Stimulated activated CD4-positive, alpha-beta T cell treated with anti-CD3 and anti-CD28 coated beads, TNF-alpha, amount 100 ng/mL, for 24 hours (primary cell): ENCODE data around the gene INTS1.
A peak's percentile ranks its signal among the peaks of the same experiment; 100 is the strongest.

ENCODE experiments used
- DNase-seq, 3 experiments: peaks; one replicate each; pipeline ENCODE4 v3.0.0-alpha.2; 2020; ENCODE audit warnings: low read depth in 3 of 3

The INTS1 gene

DNA sequence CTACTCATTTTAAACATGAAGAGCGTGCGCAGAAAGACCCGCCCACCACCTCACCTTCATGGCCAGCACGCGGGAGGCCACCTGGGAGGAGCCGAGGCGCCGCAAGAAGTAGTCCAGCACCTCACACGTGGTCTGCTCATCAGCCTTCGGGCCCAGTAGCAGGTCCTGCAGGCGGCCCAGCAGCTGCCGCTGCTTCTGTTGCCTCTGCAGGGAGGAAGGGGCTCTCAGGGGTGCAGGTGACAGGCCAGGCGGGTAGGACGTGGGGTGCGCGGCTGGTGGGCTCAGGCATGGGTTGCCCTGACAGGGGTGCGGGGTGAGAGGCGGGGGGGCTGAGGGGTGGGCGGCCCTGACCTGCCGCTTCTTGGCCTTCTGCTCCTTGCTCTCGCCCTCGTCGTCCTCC, 17.6 kb downstream of the INTS1 start:
- DNase-seq = no peak

DNA sequence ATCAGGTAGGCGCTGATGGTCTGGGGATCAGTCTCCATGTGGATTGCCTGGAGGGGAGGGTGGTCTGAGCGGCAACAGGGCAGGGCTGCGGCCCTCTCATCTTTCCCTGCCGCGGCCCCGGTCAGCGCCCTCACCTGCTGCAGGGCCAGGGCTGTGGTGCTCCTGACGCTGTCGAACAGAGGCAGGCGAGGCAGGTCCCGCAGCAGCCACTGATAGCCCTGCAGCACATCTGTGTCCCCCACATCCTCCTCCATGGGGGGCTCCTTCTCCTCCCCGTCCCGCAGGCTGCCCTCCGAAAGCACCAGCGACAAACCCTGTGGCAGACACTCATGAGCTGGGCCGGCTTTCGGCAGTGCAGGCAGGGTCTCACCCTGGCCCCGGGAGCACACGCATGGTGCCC, 19.0 kb downstream of the INTS1 start:
- DNase-seq = no peak

DNA sequence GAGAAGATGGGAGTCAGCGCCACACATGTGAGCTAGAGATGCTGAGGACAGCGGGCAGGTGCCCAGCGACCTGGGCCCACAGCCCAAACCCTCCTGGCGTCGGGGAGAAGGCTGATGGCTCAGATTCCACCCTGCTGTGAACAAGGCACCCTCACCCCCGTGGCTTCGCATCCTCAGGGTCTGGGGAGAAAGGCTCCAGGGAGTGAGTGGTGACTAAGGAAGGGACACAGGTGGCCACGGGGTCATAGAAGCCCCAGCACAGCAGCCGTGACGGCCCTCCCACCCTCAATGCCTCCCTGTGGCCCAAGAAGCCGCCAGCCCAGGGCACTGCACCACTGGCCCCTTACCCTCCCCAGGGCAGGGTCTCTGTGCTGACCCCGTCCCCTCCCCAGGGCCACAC, 19.6 kb downstream of the INTS1 start:
- DNase-seq = no peak

DNA sequence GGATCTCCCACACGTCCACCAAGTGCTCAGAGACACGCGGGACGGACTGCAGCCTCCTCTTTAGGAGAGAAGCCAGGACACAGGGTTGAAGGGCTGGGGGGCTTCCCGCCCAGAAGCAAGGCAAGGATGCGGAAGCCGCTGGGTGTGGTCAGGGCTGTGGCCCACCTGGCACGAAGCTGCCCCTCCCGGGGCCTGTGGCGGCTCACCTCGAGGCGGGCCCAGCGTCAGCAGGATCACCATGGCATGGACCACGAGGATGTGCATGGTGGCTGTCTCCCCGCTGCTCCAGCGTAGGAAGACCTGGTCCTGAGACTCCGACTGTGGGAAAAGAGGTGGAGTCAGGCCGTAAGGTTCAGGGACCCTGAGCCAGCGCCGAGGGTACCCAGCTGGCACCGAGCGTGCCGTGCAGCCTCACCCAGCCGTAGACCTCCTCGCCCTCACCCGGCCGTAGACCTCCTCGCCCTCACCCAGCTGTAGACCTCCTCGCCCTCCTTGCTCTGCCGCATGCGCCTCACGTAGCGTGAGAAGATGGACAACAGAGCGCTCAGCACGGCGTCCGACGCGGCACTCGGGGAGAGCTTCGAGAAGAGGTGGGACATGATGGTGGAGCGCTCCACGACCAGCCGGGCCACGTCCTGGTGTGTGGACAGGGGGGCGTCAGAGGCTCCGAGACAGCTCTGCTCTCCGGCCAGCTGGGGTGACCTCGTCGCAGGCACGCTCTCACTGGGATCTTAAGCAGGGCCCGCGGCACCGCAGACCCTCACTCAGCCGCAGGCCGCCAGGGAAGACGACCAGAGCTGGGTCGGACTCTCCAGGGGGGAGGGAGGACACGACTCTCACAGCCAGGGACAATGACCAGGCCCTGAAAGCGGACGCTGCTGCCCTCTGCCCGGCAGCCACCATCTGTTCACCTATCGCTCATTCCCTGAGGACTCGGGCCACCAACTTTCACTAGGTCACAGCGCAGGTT, 20.4 kb downstream of the INTS1 start:
- no peak for DNase-seq

DNA sequence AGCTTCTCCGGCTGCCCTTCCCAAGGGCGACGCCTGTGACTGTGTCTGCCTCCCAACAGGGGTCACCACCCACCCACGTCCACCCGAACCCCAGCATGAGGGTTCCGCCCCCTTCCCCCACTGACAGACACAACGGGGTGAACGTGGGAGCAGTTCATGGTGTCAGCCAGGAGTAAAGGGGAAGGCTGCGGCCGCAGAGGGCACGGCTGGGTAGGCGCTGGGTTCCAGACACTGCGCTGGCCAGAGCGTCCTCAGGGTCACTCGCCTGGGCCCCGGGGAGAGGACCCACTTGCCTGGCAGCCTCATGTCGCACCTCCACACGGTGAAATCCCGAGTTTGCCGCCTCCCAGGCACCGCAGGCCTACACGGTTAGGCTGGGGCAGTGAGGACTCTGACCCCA, 21.1 kb downstream of the INTS1 start:
- no peak for DNase-seq

DNA sequence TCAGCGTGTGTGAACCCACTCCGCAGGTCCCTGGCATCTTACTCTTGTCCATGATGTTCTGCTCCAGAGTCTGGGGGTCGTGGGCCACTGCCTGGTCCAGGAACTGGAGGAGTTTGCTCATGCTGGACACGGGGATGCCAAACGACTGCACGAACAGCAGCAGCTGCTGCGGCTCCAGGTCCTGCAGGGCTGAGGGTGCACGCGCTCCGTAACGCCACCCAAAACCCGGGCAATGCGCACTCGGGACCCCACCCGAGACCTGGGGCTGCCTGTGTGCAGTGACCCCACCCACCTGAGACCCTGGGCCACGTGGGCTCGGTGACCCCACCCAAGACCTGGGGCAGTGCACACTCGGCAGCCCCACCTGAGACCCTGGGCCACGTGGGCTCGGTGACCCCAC, 22.9 kb downstream of the INTS1 start:
- no peak for DNase-seq

DNA sequence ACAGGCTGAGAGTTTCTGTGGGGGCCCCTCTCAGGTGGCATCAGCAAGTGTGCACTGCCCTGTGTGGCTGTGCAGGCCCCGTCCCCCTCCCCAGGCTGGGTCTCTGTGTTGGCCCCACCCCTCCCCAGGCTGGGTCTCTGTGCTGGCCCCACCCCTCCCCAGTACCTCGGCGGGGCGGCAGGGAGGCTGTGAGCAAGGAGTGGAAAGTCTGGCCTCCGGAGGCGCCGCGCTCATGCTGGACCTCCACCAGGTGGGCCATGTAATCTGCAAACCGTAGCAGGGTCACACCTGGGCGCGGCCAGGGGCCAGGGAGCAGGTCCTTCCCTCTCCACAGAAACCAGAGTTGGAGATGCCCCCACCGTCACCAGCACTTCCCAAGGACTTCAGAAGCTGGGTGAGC, 23.5 kb downstream of the INTS1 start:
- DNase-seq = no peak

DNA sequence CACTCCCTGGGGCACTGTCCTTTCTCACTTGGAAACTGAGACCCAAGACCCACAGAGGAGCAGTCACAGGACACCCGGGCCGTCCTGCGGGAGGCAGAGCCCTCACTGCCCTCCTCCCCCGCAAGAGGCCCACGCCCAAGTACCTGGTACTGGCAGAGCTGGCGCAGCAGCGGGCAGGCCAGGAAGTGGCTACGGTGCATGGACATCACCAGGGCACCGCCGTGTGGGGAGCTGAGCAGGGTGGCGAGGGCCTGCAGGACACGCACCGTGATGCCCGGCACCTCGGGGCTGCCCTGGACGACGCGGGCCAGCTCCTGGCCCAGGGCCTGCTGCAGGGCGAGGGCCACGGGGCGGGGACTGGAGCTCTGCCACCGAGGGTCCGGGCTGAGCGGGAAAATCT, 24.9 kb downstream of the INTS1 start:
- DNase-seq = no peak

DNA sequence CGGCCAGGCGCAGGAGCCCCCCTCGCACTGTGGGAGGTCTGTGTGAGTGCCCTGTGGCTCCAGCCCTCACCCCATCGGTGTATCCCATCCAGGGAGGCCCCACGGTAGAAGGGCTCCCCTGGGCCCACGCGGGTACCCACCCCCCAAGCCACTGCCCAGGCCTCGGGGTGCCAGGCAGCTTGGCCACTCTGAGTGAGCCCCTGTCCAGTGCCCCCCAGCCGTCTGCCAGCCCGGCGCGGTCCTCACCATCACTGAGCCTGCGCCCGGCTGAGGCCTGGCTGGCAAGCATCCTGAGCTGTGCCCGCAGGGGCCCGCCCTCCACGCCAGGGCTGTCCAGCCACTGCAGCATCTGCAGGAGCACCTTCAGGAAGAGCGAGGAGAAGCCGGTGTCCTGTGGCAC, 25.7 kb downstream of the INTS1 start:
- no peak for DNase-seq

DNA sequence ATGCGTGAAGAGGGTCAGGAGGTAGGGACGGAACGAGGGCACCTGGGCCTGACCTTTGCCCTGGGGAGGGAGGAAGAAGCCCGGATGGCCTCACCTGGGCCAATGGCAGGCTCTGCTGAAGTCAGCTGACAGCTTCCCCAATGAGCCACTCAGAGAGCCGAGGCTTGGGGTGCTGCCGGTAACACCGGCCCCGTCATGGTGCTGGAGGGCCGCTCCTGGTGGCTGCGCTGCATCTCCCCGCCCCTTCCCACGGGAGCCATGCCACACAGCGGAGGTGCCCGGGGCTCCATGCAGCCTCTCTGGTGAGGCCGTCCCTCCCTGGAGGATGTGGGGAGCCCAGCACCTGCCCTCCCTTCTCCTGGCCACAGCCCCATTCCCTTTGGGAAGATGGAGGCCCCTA, 27.3 kb downstream of the INTS1 start:
- DNase-seq = no peak

DNA sequence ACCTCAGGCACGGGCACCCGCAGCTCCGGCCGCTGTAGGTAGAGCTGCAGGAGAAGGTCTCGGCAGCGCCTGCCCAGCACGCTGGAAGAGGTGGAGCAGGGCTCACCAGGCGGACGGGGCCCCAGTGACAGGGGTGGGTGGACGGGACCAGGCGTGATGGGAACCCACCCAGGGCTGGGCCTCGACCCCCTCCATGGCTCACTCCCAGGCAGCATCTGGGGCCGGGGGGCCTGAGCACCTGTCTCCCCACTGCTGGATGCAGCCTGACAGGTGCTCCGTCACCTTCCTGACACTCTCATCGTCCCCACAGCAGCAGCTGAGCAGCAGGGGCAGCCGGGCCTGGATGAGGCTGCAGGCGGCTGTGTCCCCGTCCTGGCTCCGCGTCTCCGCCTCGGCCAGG, 28.2 kb downstream of the INTS1 start:
- no peak for DNase-seq

DNA sequence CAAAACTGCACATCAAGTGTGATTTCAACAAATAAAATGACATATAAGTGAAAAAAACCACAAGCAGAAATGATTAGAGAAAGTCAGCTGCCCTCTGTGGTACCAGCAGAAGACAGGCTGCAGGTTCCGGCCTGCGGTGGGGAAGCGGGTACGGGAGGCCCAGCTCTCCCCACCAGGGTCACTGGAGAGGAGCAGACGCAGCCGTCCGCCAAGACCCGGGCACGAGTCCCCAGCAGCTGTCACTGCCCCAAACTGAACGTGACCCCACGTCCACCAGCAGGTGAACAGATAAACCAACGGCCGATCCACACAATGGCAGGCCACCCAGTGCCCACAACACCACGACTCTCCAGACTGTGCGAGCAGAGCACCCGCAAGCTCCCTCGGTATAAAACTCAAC, 28.8 kb downstream of the INTS1 start:
- no peak for DNase-seq

DNA sequence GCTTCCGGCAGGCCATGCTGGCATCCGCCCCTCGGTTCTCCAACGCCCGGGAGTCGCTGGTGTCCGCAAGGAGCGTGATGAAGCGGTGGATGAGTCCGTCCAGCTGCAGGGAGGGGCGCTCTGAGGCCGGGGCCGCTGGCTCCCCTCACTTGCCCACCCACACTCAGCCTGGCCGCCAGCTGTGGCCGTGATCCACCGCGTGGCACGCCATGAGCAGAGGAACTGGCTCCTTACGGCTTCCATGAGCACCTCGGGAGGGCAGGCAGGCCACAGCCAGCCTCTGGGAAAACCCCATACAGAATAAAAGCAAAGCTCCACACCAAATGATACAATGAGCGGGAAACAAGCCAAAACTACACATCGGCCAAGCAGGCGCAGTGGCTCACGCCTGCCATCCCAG, 29.5 kb downstream of the INTS1 start:
- no peak for DNase-seq

DNA sequence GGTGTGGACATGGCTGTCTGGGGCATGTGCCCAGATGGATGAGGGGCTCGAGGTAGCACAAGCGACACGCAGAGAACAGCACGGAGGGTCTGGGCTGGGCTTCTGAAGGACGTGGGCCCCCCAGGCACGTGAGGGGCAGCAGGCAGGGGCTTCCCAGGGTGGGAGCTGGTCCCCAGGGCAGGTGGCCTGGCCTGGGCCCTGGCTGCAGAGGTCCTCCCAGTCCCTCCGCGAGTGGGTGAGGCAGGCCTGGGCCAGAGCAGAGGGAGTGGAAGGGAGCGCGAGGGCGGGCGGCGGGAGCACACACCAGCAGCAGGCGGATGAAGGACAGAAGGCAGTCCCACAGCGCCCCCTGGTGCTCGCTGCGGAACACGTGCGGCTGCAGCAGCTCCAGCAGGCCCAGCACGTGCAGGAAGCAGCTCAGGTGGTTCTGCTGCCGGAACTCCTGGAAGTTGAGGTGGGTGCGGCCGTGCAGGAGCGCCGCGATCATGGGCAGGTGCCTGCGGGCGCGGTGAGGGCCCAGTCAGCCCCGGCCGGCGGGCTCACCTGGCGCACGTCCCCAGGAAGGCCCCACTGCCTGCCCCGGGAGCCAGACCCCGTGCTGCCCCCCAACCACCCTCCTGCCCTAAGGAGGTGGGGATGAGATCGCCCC, 30.2 kb downstream of the INTS1 start:
- peak; percentile 78 to 88 (median 79) for DNase-seq

DNA sequence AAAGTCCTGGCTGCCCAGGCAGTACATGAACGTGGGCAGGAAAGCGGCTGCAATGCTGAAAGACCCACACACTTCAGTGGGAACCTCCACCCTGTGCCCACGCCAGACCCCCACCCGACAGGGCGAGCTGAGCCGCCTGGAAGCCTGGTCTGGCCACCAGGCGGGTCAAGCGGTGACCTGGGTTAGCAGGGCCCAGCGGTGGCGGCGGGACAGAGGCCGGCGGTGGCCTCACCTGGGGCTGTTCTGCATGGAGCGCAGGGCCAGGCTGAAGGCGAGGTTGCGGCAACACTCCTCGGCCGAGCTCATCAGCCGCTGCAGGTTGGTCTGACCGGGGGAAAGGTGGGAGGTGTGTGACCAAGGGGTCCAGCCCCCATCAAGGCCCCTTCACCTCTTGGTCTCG, 33.3 kb downstream of the INTS1 start:
- DNase-seq = no peak

DNA sequence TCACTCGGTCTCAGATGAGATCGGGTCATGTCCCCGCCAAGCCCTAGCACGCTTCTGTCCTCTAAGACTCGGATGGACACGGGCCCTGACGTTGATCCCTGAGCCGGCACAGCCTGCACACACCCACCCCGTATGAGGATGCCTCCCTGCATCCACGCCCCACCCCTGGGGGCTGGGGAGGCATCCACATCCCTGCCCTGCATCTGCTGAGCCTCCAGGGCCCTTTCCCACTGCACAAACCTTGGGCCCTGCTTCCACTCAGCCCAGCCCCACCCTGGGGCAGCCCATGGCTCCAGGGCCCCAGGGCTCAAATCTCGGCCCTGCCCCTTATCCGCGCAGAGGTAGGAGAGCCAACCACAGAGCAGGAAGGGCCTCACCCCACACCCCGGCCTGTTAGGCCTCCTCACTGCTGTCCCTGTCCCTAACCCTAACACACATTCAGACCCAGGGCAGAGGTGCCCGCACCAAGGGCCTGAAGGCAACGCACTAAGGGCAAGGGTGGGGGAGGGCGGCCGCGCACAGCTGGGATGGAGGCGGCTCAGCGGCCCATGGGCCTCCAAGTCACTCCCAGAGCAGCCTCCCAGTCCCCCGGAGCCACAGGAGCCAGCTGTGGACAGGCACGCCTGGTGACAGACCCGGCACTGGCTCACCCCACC, 35.4 kb downstream of the INTS1 start:
- DNase-seq = no peak

DNA sequence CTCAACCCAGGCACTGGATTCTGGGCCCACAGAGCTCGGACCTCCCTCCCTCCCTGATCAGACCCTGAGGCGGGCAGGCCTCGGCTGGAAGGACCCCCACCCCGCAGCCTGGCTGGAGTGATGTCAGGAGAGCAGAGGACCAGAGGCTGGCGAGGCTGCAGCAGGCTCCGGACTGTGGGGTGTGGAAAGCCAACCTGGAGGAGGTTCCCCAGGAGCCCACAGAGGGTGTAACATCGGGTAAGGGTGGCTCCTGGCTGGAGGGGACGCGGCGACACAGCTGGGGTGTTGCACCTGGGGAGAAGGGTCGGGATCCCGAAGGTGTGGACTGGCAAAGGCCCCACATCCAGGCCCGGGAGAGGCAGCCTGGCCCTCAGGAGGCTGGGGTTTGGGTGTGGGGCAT, 36.0 kb downstream of the INTS1 start:
- DNase-seq = no peak

DNA sequence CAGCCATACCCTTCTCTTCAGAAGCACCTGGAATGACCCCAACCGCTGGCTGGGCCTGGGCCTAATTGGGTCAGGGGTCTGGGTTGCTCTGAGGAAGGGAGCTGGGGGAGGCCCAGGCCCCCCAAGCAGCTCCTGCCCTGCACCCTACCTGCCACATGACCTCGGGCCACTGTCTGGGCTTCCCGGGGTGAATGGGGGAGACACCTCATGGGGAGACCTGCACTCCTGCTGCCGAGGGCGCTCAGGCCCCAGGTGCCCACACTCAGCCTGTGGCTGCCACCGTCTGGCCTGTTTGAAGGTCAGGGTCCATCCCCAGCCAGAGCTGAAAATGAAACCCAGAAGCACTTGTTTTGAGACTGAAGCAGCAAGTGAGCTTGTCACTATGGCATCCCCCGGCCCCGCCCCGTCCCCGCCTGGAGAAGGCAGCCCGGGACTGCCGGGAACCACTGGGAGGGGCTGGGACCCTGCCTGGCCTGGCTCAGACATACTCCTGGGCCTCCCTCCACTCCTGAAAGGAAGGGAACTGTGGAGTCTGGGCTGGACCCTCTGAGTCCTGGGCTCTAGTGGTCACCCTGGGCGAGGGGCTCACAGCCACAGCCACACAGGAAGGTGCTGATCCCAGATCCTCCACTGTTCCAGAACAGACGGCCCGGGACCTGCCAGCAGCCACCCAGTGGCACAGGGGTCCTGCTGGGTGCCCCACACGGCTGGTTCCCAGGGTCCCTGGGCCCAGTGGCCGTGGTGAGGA, 37.5 kb downstream of the INTS1 start:
- no peak for DNase-seq

DNA sequence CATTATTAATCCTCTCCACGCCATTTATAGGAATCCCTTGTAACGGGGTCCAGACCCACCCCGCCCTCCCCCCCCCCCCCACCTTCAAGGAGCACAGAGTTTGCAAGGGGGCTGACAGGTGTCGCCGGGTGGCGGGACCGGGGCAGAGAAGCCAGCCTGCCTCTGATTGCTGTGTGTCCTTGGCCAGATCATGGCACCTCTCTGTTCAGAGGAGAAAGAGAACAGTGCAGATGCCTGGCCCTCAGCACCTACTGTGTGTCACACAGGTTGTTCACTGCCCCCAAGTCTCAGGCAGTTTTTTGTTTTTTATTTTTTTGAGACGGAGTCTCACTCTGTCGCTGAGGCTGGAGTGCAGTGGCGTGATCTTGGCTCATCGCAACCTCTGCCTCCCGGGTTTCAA, 39.5 kb downstream of the INTS1 start:
- DNase-seq = no peak

DNA sequence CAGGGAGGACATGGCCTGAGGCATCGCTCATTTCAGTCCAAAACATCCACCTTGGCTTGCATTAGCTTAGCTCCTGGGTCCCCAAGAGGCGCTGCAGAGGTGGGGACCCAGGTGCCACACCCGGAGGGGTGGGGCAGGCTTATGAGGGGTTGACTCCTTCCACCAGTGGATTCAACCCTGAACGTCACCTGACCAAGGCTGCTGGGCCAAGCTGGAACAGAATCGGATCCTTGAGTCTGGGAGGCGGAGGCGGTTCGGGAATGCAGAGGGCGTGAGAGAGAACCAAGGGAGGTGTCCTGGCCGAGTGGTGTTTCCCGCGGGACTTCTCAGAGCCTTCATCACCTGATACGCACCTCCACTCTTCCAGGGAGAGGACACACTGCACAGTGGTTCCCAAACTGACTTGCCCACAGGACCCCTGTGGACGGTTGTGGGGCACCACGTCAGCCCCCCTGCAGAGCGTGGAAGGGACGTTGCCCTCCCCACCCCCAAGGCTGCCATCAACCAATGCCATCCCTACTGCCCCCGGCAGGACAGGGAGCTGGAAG, 40.4 kb downstream of the INTS1 start:
- DNase-seq = no peak

DNA sequence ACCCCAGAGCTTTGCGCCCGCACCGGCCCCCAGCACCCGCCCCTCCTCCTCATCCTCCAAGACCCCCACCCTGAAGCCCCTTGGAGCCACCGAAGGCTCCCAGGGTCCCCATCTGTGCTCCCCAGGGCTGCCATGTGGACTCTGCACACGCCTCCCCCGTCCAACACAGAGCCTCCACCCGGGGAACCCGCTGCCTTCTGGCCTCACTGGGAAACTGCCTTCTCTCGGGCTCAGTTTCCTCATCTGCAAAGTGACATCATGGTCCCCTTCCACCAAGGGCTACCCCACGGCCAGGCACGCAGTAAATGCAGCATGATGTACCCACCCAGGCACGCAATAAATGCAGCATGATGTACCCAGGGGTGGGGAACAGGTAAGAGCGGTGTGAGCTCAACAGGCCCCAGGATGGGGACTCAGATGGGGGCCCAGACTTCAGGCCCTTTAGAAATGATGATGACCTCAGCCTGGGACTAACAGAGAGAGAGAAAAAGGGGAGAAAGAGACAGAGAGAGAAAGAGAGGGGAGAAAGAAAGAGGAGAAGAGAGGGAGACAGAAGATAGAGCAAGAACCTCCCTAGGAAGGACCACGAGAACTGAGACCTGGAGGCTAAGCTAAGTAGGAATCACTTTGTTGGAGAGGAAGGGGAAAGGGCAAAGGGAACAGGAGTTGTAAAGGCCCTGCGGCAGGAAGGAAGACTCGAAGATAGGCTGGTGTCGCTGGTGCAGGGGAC, 42.4 kb downstream of the INTS1 start:
- no peak for DNase-seq
